ENCODE measurements around the gene DIS3. TPM values are rescaled to one million over a fixed set of nuclear protein-coding genes. Genes with fewer than 3 reads are reported as not detected.
"Not testable (repeated sequence)": the region's sequence is repeated elsewhere in the genome, so short reads cannot be mapped to it uniquely, and the experiment has no call there.

DIS3 gene
- total RNA-seq, 1 donor from 2014 or later, result 28.3 TPM

- no peak for DNase-seq
Observed at GRCh38 chr13:72751220-72751619, 30.5 kb downstream of the DIS3 start.

DNA sequence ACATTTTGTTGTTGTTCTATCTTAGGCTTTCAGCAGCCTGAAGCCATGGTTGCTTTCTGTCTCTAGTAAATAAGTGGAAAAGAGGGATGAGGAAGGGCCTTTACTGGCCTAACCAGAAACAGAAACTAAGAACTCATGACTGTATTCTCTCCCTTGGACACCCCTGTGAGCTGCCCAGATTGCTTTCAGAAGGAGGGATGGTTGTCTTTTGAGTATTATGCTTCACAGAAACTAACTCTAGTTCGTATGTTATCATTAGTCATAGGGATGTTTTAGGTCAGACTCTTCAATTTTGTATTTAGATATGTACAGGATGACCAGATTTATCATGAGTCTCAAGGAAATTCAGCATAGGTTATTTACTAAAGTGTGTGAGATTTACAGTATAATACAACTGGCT, 36.4 kb downstream of the DIS3 start:
- DNase-seq, result no peak

DNA sequence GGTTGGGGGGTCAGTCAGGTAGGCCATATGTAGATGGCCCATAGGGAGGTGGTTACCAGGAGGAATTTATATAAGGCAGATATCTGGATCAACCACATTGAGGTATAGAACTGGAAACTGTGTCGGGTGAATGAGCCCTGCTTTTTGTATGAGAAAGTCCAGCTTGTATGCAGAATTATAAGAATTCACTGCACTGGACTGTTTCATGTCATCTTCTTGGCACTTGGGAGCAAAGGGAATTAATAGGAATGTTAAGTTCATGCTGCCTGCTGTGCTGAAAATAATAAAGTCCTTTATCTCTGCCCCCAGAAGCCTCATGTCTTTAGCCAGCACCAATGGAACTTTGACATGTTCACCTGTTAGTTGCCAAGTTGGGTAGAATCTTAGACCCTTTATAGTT, 41.7 kb downstream of the DIS3 start:
- no peak for DNase-seq

DNA sequence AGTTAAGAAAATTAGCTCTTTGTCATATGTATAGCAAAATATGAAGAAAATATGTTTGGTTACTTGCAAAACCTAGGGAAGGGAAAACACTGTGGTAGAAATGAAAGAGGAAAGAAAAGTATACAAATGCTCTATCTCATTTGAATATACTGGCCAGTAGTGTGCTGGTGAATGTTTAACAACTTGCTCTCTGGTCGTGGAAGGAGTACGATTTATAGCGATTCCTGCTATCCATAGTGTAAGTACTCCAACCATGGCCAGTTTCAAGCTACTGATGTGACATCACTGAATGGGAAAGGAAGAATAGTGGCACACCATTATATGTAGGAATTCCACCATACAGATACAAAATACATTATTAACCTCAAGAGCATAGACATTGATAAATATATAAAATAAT, 44.7 kb downstream of the DIS3 start:
- no peak for DNase-seq

GRCh38 chr13:72728290-72728605, 53.5 kb downstream of the DIS3 start:
- DNase-seq, result no peak

DNA sequence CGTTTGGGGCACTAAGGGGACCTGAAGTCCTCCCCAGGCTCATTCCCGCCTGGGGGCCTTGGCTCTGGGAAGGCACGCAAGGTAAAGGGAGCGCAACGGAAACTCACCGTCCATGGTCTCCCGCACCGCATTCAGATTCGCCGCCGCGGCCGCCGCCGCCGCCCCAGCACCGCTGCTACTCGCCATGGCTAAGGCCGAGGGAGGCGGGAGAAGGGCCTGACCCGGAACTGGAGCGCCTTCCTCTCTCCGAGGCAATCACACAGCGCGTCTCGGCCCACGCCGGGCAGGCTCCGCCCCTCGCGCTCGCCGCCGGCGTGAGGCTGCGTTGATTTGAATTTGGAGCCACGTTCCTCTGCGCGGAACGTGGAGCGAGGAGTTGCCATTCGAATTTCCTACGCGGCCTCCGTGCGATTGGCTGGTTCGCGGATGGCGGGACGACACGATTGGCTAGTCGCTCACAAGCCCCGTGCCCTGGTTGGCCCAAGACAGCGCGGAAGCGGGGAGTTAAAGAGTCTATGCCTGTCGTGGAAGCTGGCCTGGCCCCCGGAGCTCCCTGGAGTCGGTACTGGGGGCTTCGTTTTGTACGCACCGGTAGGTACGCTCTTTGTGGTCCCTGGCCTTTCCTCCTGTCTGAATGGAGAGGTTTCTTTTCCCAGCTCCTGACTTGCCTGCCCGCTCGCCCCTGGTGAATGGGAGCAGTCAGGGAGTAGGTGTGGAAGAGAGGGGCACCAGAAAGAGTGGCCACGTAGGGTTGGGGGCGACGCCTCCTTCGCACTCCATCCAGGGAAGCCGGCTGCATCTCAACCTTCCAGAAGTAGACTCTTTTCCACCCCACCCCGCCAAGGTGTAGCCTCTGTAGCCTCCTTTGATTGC, 54.0 kb downstream of the DIS3 start, which contains the start of the genes BORA and MZT1:
Gene BORA (plus strand): TSS at position 507 of the 873 bp plus-strand sequence. CDS start 1,018 bp downstream, outside the sequence.
Gene MZT1 (minus strand): TSS at position 213 of the 873 bp plus-strand sequence. CDS start 27 bp downstream, at position 186.
- peak; percentile 98 for DNase-seq

DNA sequence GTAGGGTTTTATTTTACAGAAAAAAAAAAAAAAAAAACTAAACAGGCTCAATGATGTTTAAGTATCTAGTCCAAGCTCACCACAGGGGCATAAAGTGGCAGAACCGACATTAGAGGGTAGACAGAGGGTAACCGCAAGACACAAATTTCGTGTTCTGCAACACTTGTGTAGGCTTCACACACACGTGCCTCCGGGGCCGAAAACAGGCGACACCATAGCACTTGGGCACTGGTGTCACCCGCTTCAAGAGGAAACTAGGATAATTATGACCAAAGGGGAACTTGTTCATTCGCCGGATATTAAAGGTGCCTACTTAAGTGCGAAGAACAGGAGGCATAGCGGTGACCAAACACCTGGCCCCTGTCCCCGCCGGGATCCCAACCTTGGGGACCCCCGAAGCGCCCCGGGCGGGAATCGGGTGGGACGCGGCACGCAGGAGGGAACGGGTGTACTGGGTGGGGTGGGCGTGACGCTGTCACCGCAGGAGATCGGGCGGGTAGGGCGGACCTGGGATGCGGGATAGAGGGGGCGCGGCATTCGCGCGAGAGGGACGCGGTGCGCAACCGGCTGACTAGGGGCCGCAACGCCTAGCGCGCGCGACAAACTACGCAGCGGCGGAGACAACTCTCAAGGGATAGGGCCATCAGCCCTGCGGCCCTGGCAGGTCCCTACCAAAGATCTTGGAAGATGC, 54.8 kb downstream of the DIS3 start:
- DNase-seq, result peak; percentile 54

DNA sequence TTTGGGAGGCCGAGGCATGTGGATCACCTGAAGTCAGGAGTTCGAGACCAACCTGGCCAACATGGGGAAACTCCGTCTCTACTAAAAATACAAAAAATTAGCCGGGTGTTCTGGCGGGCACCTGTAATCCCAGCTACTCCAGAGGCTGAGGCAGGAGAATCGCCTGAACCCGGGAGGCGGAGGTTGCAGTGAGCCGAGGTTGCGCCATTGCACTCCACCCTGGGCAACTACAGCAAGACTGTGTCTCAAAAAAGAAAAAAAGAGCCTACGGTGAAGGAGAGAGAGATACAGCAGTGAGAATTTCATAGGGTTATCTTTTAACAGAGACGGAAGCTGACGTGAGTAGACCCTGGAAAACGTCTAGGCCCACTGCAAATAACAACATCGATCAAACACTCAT, 55.5 kb downstream of the DIS3 start:
- DNase-seq, result not testable (repeated sequence)

DNA sequence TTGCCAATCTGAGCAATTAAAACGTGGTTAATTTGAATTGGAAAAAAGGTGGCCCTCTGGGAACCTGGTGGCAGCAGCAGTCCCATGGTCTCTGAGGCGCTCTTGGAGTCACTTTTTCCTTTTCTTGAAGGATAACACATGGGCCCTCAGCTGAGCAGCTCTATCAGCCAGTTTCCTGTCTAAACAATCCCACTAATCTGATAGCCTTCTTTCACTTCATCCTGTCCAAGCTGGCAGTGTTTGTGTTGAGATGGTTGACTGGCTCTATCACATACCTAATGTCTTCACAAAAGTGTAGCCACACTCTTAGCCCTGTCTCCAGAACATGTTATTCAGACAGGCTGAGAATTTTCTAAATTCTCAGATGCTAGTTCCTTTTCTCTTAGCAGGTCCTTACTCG, 64.9 kb downstream of the DIS3 start:
- no peak for DNase-seq

Small RNAs within 50 kb of the gene (small RNA-seq; reads per million reads assigned to genes)
- gene RNU6-80P (ENCODE audit: low replicate concordance), result not detected

Other genes with a start within 250 kb of the DIS3 start
- 15.6 TPM for gene MZT1, start 54.3 kb downstream of the DIS3 start, total RNA-seq
- 4.7 TPM for gene BORA, start 54.0 kb downstream of the DIS3 start, total RNA-seq
- 55.2 TPM for gene PIBF1, start 233 bp upstream of the DIS3 start, total RNA-seq

Data from tongue (tissue), 3 donors.